Sigmoid colon (tissue), 7 donors: ENCODE data around the gene NCF2. TPM values are rescaled to one million over a fixed set of nuclear protein-coding genes. Genes with fewer than 3 reads are reported as not detected.
A peak's percentile ranks its signal among the peaks of the same experiment; 100 is the strongest.
"Not testable (repeated sequence)": the region's sequence is repeated elsewhere in the genome, so short reads cannot be mapped to it uniquely, and the experiment has no call there.

Experiments used
- DNase-seq: peaks from one replicate; pipeline ENCODE4 v3.0.0-alpha.2; 2019
- H3K27ac ChIP-seq, 4 donors: fragments of 200-600 bp; sonication (generic); one replicate each; pipeline ENCODE4 v1.5.1; 2016 to 2019; ENCODE audit warnings: mild to moderate bottlenecking in 1 of 4
- H3K27me3 ChIP-seq, 3 donors: fragments of 200-600 bp; sonication (generic); one replicate each; pipeline ENCODE4 v1.5.1; 2019; ENCODE audit warnings: mild to moderate bottlenecking in 1 of 3
- H3K36me3 ChIP-seq, 4 donors: fragments of 200-600 bp; sonication (generic); one replicate each; pipeline ENCODE4 v1.5.1; 2016 to 2019
- H3K4me1 ChIP-seq, 4 donors: fragments of 200-600 bp; sonication (generic); one replicate each; pipeline ENCODE4 v1.5.1; 2017 to 2019
- H3K4me3 ChIP-seq, 4 donors: fragments of 200-600 bp; sonication (generic); one replicate each; pipeline ENCODE4 v1.5.1; 2017 to 2019; ENCODE audit warnings: mild to moderate bottlenecking in 2 of 4, moderate library complexity in 1 of 4
- H3K9me3 ChIP-seq, 4 donors: fragments of 200-600 bp in 3 of 4; sonication (generic) in 3 of 4; one replicate each; pipeline versions ENCODE4 v1.5.1 to v1.6.1; 2013 to 2019
- EP300 ChIP-seq, 4 donors: sonication (generic); formaldehyde crosslinking; IDR thresholded peaks; one replicate each; pipeline ENCODE4 v1.6.1; 2017; ENCODE audit warnings: antibody characterized with exemption in 4 of 4
- POLR2A ChIP-seq, 2 donors: fragments of 450-650 bp; IDR thresholded peaks; one replicate each; pipeline ENCODE4 v1.6.1; 2016; ENCODE audit warnings: antibody characterized with exemption in 2 of 2, mild to moderate bottlenecking in 2 of 2, moderate library complexity in 2 of 2
- POLR2AphosphoS5 ChIP-seq, 4 donors: sonication (generic); formaldehyde crosslinking; IDR thresholded peaks; one replicate each; pipeline ENCODE4 v1.6.1; 2017; ENCODE audit warnings: antibody characterized with exemption in 4 of 4
- WGBS, 2 donors: extraction: QIAGEN DNeasy Blood & Tissue Kit; methylation state at CpG; one replicate each; pipeline ENCODE4 v1.1.7; 2013; 5-methylcytosine and 5-hydroxymethylcytosine counted together
- intact Hi-C: fragments of 100-400 bp; cut with DNase I; formaldehyde crosslinking; loops from one replicate; pipeline ENCODE4 v1.15.1; 2023
- polyA plus RNA-seq, 3 donors: library from polyadenylated mRNA; stranded (reverse); fragments of 200-250 nt; gene quantifications; one replicate each; pipeline ENCODE4 v1.2.3, GENCODE V29; 2013
- total RNA-seq, 4 donors: library from RNA; depleted of rRNA; stranded (reverse); fragments of >200 nt; gene quantifications; one replicate each; pipeline ENCODE4 v1.1.0, GENCODE V29; 2016
- TF ChIP-seq, protein P1 (sequence below), 4 experiments: fragments of 450-650 bp in 3 of 4; fragments of 200-600 bp in 1 of 4; IDR thresholded peaks; one replicate each; pipeline ENCODE4 v1.5.1; 2016 to 2019; ENCODE audit warnings: antibody characterized with exemption in 4 of 4, mild to moderate bottlenecking in 3 of 4, moderate library complexity in 2 of 4
- donor health status: healthy with polysubstance abuse.
- donor health status: Bipolar disorder and iron deficiency.
- donor health status: healthy.

Gene NCF2
- total and polyA plus RNA-seq, 7 donors, result 5.0 to 16.3 (median 9.2) TPM

DNA sequence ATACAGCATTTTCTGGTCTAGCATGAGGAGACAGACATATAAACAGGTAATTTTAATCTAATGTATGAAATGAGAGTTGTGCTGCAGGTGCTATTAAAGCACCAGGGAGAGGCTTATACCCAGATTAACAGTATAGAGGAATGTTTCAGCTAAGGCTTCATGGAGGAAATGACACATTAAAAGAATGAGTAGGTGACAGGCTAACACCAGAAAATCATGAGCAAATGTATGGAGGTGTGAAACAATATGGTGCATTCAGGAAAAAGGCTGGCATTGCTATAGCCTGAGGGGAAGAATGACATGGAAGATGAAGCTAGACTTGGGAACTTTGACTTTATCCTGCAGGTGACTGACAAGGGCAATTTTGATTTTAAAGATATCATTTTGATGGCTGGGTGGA is 38.3 kb upstream of the NCF2 start:
- intact Hi-C loops, result loop anchor here (10.0 kb wide), 3 partner anchors 84 to 344 kb away; no protein-coding TSS in a partner anchor
- Histone ChIP-seq H3K27me3 (no peaks in the 10 kb centered on the region), H3K9me3 (no peaks in the 10 kb centered on the region), H3K4me3 (no peak overlapping the region), H3K4me1 (peaks cover 0 to 82% (median 68%) of the 10 kb centered on the region in 4 donors), H3K36me3 (peaks cover 0 to 49% (median 18%) of the 10 kb centered on the region in 4 donors), H3K27ac (peak overlapping the region in 3 of 4 donors; percentile 11 to 32 (median 17))
- no peak for DNase-seq
- no peak for TF ChIP-seq EP300 (IDR thresholded peaks at IDR 0.05)
- no peak for TF ChIP-seq POLR2AphosphoS5 (IDR thresholded peaks at IDR 0.05)

DNA sequence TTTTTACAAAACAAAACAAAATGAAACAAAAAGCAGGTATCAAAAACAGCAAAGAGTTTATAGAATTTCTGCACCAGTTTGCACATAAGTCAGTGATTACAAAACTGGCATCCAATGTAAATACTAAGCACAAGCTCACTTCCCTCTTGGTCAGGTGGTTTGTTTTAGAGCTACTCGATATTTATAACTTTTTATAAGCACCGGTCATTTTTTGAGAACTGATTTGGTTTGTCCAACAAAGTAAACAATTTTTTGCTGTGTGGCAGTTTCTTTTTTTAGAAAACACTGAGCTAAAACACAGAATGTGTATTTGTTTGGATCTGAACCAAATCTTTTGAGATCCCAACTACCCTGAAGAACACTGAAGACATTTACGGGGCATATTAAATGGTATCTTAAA is 36.0 kb upstream of the NCF2 start:
- whole genome bisulfite sequencing, 2 donors, result 39 to 44% methylated on average over 3 of the region's 3 CpGs
- intact Hi-C loops, result loop anchor here (10.0 kb wide), 3 partner anchors 81 to 341 kb away; no protein-coding TSS in a partner anchor
- not testable (repeated sequence) for H3K27me3 ChIP-seq, H3K9me3 ChIP-seq, H3K4me3 ChIP-seq, DNase-seq
- peaks cover 0 to 79% (median 59%) of the 10 kb centered on the region in 4 donors for H3K4me1 ChIP-seq
- H3K27ac ChIP-seq, result peak overlapping the region; percentile 43 to 71 (median 61)
- H3K36me3 ChIP-seq, result peaks cover 0 to 49% (median 19%) of the 10 kb centered on the region in 4 donors

DNA sequence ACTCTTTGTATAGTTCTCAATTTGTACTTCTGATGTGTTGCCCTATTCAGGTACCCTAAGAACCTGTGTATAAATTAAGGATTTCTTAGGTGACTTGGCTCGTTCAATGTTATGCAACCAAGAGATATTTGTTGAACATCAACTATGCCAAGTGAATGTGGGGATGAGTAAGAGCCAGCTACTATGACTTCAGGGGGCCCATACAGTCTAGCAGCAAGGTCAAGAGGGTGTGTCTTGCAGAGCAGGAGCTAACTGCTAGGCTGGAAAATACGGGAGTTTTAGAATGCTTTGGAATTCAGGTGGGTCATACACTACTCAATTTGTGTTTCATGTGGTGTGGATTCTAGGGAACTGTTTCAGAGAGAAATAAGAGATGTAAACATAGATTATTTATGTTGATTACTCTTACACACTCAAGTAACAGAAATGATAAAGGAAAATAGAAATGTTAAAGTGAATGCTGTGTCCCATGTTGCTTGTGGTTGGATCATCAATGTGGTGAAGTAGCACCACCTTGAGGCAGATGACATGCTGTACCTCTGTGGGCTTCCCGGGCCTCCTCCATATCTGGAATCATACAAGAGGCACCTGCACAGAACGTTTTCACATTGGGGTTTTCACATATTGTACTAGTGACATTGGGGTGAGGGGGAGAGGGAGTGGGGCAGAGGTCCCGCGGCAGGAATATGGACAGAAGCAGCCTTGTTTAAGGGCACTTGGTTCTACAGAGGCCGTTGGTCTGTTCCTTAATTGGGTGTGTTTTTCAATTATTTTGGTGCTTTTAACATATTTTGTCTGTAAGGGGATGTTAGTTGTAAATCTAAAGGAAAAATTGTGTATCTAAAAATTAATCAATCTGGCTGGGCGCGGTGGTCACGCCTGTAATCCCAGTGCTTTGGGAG is 32.9 kb upstream of the NCF2 start:
- DNase-seq, result no peak
- intact Hi-C loops, result loop anchor here (10.0 kb wide), 3 partner anchors 78 to 338 kb away; no protein-coding TSS in a partner anchor
- no peak for TF ChIP-seq POLR2A (IDR thresholded peaks at IDR 0.05)
- TF ChIP-seq, protein P1, sequence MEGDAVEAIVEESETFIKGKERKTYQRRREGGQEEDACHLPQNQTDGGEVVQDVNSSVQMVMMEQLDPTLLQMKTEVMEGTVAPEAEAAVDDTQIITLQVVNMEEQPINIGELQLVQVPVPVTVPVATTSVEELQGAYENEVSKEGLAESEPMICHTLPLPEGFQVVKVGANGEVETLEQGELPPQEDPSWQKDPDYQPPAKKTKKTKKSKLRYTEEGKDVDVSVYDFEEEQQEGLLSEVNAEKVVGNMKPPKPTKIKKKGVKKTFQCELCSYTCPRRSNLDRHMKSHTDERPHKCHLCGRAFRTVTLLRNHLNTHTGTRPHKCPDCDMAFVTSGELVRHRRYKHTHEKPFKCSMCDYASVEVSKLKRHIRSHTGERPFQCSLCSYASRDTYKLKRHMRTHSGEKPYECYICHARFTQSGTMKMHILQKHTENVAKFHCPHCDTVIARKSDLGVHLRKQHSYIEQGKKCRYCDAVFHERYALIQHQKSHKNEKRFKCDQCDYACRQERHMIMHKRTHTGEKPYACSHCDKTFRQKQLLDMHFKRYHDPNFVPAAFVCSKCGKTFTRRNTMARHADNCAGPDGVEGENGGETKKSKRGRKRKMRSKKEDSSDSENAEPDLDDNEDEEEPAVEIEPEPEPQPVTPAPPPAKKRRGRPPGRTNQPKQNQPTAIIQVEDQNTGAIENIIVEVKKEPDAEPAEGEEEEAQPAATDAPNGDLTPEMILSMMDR (IDR thresholded peaks at IDR 0.05), result peak in 3 of 4 experiments; percentile 34 to 59 (median 51)
- TF ChIP-seq EP300 (IDR thresholded peaks at IDR 0.05), result no peak
- peak in 2 of 4 donors; percentile 35 to 38 for TF ChIP-seq POLR2AphosphoS5 (IDR thresholded peaks at IDR 0.05)

DNA sequence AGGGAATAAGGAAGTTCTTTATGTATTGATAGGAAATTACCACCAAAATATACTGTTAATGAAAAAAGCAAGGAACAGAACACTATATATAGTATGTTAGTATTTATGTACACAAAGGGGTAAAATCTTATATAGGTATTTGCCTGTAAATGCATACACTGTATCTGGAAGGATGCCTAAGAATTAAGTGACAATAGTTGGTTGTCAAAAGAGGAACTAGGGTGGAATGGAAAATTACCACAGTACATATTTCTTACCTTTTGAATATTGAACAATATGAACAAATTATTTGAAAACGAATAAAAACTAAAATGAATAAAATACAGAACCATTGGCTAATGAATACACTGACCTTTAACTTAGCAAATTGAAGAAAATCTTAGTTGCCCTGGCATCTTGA is 31.8 kb upstream of the NCF2 start:
- peaks cover 0 to 41% (median 28%) of the 10 kb centered on the region in 4 donors for H3K4me1 ChIP-seq
- TF ChIP-seq POLR2AphosphoS5 (IDR thresholded peaks at IDR 0.05) (no peak), POLR2A (IDR thresholded peaks at IDR 0.05) (no peak), EP300 (IDR thresholded peaks at IDR 0.05) (no peak)
- TF ChIP-seq, protein P1 (IDR thresholded peaks at IDR 0.05), result no peak
- DNase-seq, result no peak
- WGBS, 2 donors, result 57 to 68% methylated on average over 1 of the region's 1 CpG
- intact Hi-C loops, result loop anchor here (10.0 kb wide), 3 partner anchors 77 to 337 kb away; no protein-coding TSS in a partner anchor
- peaks cover 0 to 16% (median 2%) of the 10 kb centered on the region in 4 donors for H3K36me3 ChIP-seq
- no peak overlapping the region for H3K27ac ChIP-seq
- H3K9me3 ChIP-seq, result no peaks in the 10 kb centered on the region
- no peaks in the 10 kb centered on the region for H3K27me3 ChIP-seq
- H3K4me3 ChIP-seq, result no peak overlapping the region

More for the DNA sequence above, 32.9 kb upstream of the NCF2 start:
- 41 to 58% methylated on average over 10 of the region's 10 CpGs for WGBS, 2 donors
- Histone ChIP-seq H3K4me3 (no peak overlapping the region), H3K27ac (peak overlapping the region; percentile 43 to 54 (median 50)), H3K4me1 (peaks cover 0 to 50% (median 36%) of the 10 kb centered on the region in 4 donors), H3K36me3 (peaks cover 0 to 24% (median 2%) of the 10 kb centered on the region in 4 donors), H3K9me3 (no peaks in the 10 kb centered on the region), H3K27me3 (no peaks in the 10 kb centered on the region)

DNA sequence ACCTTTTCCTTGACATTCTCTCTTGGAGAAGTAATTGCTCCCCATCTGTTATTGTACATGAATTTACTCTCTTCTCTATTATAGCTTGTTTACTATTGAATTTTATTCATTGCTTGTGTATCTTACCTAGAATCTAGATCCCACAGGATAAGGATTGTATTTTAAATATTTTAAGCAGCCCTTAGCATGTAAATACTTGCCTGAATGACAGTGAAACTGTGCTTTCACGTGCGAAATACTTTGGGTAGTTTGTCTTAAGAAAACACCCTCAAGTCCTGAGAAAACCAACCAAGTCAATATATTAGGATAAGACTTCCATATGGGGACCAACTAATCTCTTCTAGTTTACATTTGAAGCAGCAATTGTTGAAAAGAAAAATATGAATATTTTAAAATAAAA is 30.1 kb upstream of the NCF2 start:
- WGBS, 2 donors, result 87 to 91% methylated on average over 2 of the region's 2 CpGs
- peaks cover 0 to 10% (median 2%) of the 10 kb centered on the region in 4 donors for H3K36me3 ChIP-seq
- TF ChIP-seq POLR2A (IDR thresholded peaks at IDR 0.05), result no peak
- TF ChIP-seq, protein P1 (IDR thresholded peaks at IDR 0.05), result no peak
- no peak for TF ChIP-seq EP300 (IDR thresholded peaks at IDR 0.05)
- TF ChIP-seq POLR2AphosphoS5 (IDR thresholded peaks at IDR 0.05), result no peak
- no peaks in the 10 kb centered on the region for H3K9me3 ChIP-seq
- no peak for DNase-seq
- H3K4me1 ChIP-seq, result peaks cover 0 to 24% (median 11%) of the 10 kb centered on the region in 4 donors
- H3K27me3 ChIP-seq, result no peaks in the 10 kb centered on the region
- H3K4me3 ChIP-seq, result no peak overlapping the region
- no peak overlapping the region for H3K27ac ChIP-seq
- intact Hi-C loops, result loop anchor here (10.0 kb wide), 3 partner anchors 76 to 336 kb away; no protein-coding TSS in a partner anchor
